ENCODE measurements around the gene E2F4. TPM values are rescaled to one million over a fixed set of nuclear protein-coding genes. Genes with fewer than 3 reads are reported as not detected.

Gene E2F4
- total and polyA plus RNA-seq, 2 experiments from 2014 or later = 66.2 to 85.2 TPM

- Histone ChIP-seq H3K27ac (no peak overlapping the region), H3K27me3 (no peaks in the 10 kb centered on the region), H3K36me3 (peaks cover 6% of the 10 kb centered on the region), H3K4me1 (ENCODE audit: low read depth) (no peaks in the 10 kb centered on the region), H3K4me3 (no peak overlapping the region), H3K9me3 (ENCODE audit: low read depth) (no peaks in the 10 kb centered on the region)
- no peak for DNase-seq (ENCODE audit: low read depth in 1 of 2, low spot score in 1 of 2)
- TF ChIP-seq, protein P1, sequence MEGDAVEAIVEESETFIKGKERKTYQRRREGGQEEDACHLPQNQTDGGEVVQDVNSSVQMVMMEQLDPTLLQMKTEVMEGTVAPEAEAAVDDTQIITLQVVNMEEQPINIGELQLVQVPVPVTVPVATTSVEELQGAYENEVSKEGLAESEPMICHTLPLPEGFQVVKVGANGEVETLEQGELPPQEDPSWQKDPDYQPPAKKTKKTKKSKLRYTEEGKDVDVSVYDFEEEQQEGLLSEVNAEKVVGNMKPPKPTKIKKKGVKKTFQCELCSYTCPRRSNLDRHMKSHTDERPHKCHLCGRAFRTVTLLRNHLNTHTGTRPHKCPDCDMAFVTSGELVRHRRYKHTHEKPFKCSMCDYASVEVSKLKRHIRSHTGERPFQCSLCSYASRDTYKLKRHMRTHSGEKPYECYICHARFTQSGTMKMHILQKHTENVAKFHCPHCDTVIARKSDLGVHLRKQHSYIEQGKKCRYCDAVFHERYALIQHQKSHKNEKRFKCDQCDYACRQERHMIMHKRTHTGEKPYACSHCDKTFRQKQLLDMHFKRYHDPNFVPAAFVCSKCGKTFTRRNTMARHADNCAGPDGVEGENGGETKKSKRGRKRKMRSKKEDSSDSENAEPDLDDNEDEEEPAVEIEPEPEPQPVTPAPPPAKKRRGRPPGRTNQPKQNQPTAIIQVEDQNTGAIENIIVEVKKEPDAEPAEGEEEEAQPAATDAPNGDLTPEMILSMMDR (IDR thresholded peaks at IDR 0.05; ENCODE audit: low read depth, low read length) = no peak
Observed at GRCh38 chr16:67202956-67203493, 11.1 kb downstream of the E2F4 start.

DNA sequence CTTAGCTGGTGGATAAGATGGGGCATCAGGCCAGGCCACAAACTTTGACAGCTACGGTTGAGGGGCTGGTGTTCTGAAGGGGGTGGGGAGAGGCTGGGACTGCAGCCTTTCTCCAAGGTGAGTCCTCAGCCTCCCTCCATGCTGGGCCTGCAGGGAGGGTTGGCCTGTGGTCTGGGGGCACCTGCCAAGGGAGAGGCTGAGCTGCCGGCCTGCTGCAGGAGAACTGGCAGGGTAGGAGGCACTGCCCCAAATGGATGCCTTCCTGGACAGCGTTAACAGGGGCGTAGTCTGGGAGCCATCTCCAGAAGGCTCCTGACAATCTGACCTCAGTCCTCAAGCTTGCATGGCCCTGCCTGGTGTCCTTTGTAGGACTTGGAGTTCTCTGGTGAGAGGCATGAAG lies 12.1 kb downstream of the E2F4 start:
- H3K4me3 ChIP-seq = no peak overlapping the region
- H3K27ac ChIP-seq = no peak overlapping the region
- peaks cover 2% of the 10 kb centered on the region for H3K36me3 ChIP-seq
- H3K4me1 ChIP-seq (ENCODE audit: low read depth) = no peaks in the 10 kb centered on the region
- DNase-seq (ENCODE audit: low read depth in 1 of 2, low spot score in 1 of 2) = no peak
- TF ChIP-seq, protein P1 (IDR thresholded peaks at IDR 0.05; ENCODE audit: low read depth, low read length) = no peak
- no peaks in the 10 kb centered on the region for H3K9me3 ChIP-seq (ENCODE audit: low read depth)
- no peaks in the 10 kb centered on the region for H3K27me3 ChIP-seq

DNA sequence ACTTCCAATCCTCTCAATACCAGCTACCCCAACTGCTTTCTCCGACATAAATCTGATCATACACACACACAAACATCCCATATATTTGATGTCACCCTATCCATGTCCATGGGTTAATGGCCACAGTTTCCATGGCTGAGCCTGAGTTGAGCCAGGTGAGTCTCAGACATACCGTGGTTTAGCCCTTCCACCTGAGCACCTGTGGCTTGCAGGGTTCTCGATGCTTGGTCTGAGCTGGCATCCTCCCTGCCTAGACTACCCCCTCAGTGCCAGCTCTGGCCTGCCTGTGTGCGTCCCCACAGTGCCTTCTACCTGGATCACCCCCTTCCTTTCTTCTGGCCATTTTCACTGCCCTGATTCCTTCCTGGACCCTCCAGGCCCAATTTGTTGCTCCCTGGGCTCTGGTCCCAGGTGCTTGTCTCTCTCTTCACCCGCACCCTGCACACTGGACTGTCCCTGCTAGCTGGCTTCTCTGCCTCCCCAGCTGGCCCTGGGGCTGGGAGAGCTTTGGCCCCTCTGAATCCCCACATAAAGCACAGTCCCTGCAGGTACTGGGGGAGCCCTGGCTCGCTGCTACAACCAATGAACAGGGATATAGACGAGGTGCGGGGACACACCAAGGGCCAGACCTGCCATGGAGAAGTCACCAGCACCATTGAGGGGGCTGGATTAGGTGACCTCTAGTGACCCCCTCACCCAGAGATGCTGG lies 14.3 kb downstream of the E2F4 start:
- no peaks in the 10 kb centered on the region for H3K27me3 ChIP-seq
- DNase-seq (ENCODE audit: low read depth in 1 of 2, low spot score in 1 of 2) = no peak
- TF ChIP-seq, protein P1 (IDR thresholded peaks at IDR 0.05; ENCODE audit: low read depth, low read length) = no peak
- H3K27ac ChIP-seq = no peak overlapping the region
- H3K9me3 ChIP-seq (ENCODE audit: low read depth) = no peaks in the 10 kb centered on the region
- no peaks in the 10 kb centered on the region for H3K4me1 ChIP-seq (ENCODE audit: low read depth)
- H3K4me3 ChIP-seq = no peak overlapping the region
- peaks cover 2% of the 10 kb centered on the region for H3K36me3 ChIP-seq

DNA sequence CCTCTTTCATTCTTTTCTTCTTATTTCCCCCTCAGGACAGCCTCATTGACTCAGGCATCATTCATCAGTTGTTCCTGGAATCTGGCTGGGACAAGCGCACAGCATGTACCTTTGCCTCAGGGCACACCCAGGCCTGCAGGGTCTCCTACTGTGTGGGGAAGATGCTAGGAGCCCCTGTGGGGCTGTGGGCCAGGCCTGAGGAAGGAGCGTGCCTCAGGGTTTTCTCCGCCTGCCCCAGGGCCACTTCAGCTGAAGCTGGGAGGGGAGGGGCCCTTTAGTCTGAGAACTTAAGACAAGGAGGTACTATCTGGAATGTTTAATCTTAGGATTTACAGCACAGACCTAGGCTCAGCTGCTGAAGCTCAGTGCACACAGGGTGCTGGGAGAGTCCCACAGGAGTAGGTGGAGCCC lies 14.9 kb downstream of the E2F4 start:
- DNase-seq (ENCODE audit: low read depth in 1 of 2, low spot score in 1 of 2) = no peak
- Histone ChIP-seq H3K4me1 (ENCODE audit: low read depth) (no peaks in the 10 kb centered on the region), H3K27ac (no peak overlapping the region), H3K4me3 (no peak overlapping the region), H3K36me3 (peaks cover 2% of the 10 kb centered on the region), H3K9me3 (ENCODE audit: low read depth) (no peaks in the 10 kb centered on the region), H3K27me3 (no peaks in the 10 kb centered on the region)
- TF ChIP-seq, protein P1 (IDR thresholded peaks at IDR 0.05; ENCODE audit: low read depth, low read length) = no peak

DNA sequence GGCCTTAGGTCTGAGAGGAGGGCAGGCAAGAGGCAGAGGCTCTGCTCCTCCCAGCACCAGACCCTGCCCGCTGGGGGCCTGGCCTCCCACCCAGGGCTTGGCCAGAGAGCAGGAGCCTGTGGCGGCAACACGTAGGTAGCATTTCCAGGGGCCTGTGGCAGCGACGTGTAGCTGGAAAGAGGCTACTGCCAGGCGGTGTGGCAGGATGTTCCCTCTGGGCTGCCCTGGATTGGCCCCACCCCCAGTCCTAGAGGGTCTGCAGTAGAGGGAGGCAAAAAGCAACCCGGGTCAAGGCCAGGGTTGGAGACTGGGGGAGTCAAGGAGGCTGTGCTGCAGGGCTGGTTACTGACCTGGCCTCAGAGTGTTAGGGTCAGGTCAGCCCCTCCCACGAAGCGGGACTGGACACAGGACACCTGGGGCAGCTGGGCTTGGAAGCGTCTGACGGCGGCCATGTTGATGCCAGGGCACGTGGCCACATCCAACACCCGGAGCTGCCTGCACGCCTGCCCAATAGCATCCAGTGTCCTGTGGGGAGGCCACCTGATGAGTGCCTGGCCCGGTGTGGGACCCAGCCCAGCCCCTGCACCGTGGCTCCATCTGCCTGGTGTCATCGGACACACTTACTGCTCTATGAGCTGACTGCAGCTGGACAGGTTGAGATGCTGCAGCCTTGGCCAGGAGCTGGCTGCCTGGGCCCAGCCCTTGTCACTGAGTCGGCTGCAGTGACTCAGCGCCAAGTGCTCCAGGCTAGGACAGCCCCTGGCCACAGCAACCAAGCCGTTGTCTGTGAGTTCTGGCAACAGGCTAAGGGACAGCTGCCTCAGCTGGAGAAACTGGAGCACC lies 15.5 kb downstream of the E2F4 start:
- no peaks in the 10 kb centered on the region for H3K4me1 ChIP-seq (ENCODE audit: low read depth)
- H3K36me3 ChIP-seq = peaks cover 2% of the 10 kb centered on the region
- TF ChIP-seq, protein P1 (IDR thresholded peaks at IDR 0.05; ENCODE audit: low read depth, low read length) = no peak
- H3K4me3 ChIP-seq = no peak overlapping the region
- H3K27ac ChIP-seq = no peak overlapping the region
- no peaks in the 10 kb centered on the region for H3K9me3 ChIP-seq (ENCODE audit: low read depth)
- no peak for DNase-seq (ENCODE audit: low read depth in 1 of 2, low spot score in 1 of 2)
- no peaks in the 10 kb centered on the region for H3K27me3 ChIP-seq

Measured in cardiac muscle cell (in vitro differentiated cells and primary cell).